Keratinocyte (primary cell): ENCODE data around the gene SLC34A2.

Experiments used
- EZH2 ChIP-seq: IDR thresholded peaks from one replicate; pipeline ENCODE4 v1.6.1; 2012; ENCODE audit warnings: inconsistent platforms, mild to moderate bottlenecking, low read length, moderate library complexity
- TF ChIP-seq, protein P1 (sequence below), 3 experiments: IDR thresholded peaks in 1 of 3; conservative IDR thresholded peaks in 1 of 3; optimal IDR thresholded peaks in 1 of 3; 2 replicates in 2 of 3; 3 replicates in 1 of 3; pipeline versions ENCODE3 to v1.5.1; 2011; ENCODE audit warnings: low read length in 3 of 3, mild to moderate bottlenecking in 3 of 3, moderate library complexity in 2 of 3, control low read depth in 1 of 3, inconsistent platforms in 1 of 3; ENCODE audit not compliant: insufficient read depth in 2 of 3; ENCODE audit errors: extremely low read depth in 1 of 3

DNA sequence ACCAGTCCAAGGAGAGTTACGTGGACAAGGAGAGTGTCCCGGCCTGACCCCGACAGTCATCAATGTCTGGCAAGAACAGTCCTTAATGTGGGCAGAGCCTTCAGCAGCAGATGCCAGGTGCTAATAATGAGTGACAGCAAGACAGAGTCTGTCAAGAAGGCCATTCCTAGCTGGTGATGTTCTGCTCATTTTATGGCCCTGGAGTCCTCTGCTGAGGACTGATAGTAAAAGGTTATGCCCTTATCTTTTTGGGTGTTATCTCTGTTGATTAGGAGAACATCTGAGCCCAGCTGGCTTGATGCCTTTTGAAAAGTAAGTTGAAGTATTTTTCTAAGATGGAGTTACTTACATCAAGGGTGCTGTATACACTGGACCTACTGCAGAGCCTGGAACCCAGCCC, 67.3 kb downstream of the SLC34A2 start:
- no peak for TF ChIP-seq EZH2
- TF ChIP-seq, protein P1, sequence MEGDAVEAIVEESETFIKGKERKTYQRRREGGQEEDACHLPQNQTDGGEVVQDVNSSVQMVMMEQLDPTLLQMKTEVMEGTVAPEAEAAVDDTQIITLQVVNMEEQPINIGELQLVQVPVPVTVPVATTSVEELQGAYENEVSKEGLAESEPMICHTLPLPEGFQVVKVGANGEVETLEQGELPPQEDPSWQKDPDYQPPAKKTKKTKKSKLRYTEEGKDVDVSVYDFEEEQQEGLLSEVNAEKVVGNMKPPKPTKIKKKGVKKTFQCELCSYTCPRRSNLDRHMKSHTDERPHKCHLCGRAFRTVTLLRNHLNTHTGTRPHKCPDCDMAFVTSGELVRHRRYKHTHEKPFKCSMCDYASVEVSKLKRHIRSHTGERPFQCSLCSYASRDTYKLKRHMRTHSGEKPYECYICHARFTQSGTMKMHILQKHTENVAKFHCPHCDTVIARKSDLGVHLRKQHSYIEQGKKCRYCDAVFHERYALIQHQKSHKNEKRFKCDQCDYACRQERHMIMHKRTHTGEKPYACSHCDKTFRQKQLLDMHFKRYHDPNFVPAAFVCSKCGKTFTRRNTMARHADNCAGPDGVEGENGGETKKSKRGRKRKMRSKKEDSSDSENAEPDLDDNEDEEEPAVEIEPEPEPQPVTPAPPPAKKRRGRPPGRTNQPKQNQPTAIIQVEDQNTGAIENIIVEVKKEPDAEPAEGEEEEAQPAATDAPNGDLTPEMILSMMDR (optimal IDR thresholded peaks at IDR 0.05 in 1 of 3, IDR thresholded peaks at IDR 0.05 in 1 of 3, conservative IDR thresholded peaks at IDR 0.05 in 1 of 3; ENCODE audit: extremely low read depth in 1 of 3, insufficient read depth in 2 of 3, low read length in 3 of 3): no peak
